ENCODE data around the gene NUP62.

NUP62 gene

DNA sequence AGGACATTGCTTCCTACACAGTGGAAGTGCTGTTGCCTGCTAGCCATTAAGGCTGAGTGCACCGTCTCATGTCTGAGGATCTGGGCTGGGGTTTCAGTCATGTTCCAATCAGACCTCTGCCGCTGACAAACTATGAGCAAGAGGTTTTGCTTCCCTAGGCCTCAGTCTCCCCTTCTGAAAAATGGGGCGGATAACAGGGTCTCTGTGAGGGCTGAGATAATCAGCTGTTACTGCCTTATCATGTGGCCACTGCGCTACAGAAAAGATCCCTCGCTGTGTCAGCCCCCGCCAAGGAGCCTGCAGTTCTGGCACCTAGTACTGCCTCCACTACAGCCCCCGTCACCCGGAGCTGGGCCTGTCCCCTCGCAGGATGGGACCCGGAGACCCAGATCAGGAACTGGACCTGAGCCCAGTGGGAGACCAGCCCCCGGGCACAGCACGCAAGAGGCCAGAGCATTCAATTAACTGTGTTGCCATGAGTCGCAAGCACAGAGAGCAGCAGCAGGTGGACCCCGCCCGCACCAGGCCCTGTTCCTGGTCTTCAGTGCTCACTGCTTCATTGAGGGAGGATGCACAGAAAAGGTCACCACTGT, 58.9 kb downstream of the NUP62 start:
- peak overlapping the region; percentile 73; the same call in 1 of the 2 replicates for H3K27ac ChIP-seq (ENCODE audit: low read depth, low read length)
- WGBS: 89% methylated on average over 15 of the region's 15 CpGs
- no peaks in the 10 kb centered on the region for H3K27me3 ChIP-seq (ENCODE audit: insufficient read depth, low read length)
- H3K36me3 ChIP-seq (ENCODE audit: insufficient read depth, low read length): peaks cover 4% of the 10 kb centered on the region; the same call in 1 of the 2 replicates
- H3K9ac ChIP-seq (ENCODE audit: low read depth, low read length): peak overlapping the region; percentile 64
- peak overlapping the region; percentile 58 for H3K4me3 ChIP-seq (ENCODE audit: low read length)
- H3K9me3 ChIP-seq (ENCODE audit: insufficient read depth, low read depth, low read length): no peaks in the 10 kb centered on the region
- H3K4me1 ChIP-seq (ENCODE audit: insufficient read depth, low read length): peaks cover 8% of the 10 kb centered on the region; the same call in 1 of the 2 replicates

DNA sequence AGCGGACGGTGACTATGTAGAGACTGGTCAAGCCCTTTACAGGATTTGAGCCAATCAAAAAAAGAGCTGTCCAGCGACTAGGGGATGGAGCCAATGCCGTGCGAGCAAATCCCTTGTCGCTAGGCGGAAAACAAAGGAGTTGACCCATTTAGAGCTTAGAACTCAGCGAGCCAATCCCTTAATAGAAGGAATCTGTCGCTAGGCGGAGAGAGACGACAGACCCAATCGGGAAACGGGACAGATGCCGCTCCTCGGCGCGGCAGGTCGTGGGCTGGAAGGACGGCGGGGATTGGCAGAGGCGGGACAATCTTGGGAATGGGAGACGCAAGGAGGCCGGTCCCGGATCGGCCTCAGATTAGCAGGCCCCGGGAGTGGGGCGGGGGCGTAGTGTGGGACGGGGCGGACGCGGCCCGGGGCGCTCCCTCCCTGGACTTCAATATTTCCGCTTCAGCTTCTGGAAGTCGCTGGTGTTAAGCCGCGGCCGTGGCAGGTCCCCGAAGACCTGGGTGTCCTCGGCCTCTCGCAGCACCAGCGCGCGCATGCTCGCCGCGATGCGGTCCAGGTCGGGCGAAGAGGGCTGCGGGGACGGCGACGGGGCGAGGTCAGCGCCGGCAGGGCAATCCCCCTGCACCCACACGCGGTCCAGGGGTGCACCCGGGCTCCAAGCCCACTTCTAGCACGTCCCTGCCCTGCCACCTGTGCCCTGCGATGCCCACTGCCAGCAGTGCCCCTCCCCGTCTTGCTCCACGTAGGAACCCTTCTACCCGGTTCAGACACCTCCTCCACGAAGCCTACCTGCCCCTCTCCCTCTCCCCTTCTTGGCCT, 59.6 kb downstream of the NUP62 start:
- Histone ChIP-seq H3K27me3 (ENCODE audit: insufficient read depth, low read length) (no peaks in the 10 kb centered on the region), H3K36me3 (ENCODE audit: insufficient read depth, low read length) (peaks cover 8% of the 10 kb centered on the region), H3K4me3 (ENCODE audit: low read length) (peak overlapping the region; percentile 58), H3K9ac (ENCODE audit: low read depth, low read length) (peak overlapping the region; percentile 64), H3K27ac (ENCODE audit: low read depth, low read length) (peak overlapping the region; percentile 73), H3K4me1 (ENCODE audit: insufficient read depth, low read length) (peaks cover 6% of the 10 kb centered on the region; the same call in 1 of the 2 replicates), H3K9me3 (ENCODE audit: insufficient read depth, low read depth, low read length) (no peaks in the 10 kb centered on the region)
- WGBS: 3% methylated on average over 67 of the region's 67 CpGs

DNA sequence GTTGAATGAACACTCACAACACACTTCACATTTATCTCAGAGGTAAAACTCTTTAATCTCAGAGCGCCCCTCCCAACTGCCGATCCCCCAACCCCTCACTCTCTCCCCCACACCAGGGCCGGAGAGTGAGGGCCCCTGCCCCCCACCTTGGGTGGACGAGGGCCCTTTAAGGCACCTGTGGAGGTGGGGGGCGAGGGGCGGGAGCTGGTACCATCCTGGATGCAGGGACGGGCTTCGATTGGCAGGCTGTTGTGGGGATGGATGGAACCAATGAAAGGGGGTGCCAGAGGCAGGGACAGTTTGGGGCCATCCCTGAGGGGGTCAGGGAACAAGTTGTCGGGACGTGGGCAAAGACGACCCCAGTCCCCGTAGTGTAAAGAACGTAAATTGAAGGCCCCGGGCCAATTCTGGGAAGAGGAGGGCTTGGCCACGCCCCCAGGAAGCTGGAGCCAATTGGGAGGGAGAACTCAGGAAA, 60.3 kb downstream of the NUP62 start:
- peak overlapping the region; percentile 21; the same call in 1 of the 2 replicates for H3K27ac ChIP-seq (ENCODE audit: low read depth, low read length)
- peak overlapping the region; percentile 53 for H3K4me3 ChIP-seq (ENCODE audit: low read length)
- H3K9me3 ChIP-seq (ENCODE audit: insufficient read depth, low read depth, low read length): no peaks in the 10 kb centered on the region
- 11% methylated on average over 15 of the region's 15 CpGs for WGBS
- H3K4me1 ChIP-seq (ENCODE audit: insufficient read depth, low read length): peaks cover 6% of the 10 kb centered on the region; the same call in 1 of the 2 replicates
- no peaks in the 10 kb centered on the region for H3K27me3 ChIP-seq (ENCODE audit: insufficient read depth, low read length)
- no peak overlapping the region for H3K9ac ChIP-seq (ENCODE audit: low read depth, low read length)
- peaks cover 15% of the 10 kb centered on the region for H3K36me3 ChIP-seq (ENCODE audit: insufficient read depth, low read length)

DNA sequence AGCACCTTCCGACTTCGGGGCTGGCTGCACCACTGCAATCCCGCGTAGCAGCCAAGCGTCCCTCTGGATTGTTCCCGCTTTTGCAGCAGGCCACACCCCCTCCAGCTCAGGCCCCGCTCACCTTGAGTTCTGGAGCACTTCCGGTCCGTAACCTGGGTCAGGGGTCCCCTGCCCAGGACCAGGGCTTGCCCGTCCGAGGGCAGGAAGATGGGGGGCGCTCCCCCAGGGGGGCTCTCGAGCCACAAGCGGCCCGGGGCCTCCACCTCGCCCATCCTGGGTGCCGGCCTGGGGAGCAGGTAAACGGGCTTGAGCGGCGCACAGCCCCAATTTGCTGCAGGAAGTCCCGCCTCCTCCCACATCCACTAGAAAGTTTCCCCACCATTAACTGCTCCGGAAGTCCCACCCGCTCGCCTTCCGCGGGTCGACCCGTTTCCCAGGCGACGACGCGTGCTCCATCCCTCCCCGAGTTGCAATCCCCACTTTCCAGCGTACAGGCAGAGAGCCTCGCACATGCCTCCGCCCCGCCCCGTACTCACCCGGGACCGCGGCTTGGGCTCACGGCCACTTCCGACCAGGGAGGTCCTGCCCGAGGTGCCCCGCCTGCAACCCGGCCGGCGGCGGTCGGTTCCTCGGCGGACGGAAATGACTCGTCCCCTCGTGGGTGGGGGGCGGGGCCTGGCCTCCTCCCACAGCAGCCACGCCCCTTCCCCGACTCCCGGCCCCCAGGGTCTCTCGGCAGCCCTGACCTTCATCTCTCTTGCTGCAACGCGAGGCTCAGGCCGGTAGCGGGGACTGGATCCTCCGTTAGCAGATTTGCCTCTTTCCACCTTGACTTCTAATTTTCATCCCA, 62.1 kb downstream of the NUP62 start, which contains the start of gene PNKP:
TSS of gene PNKP (minus strand) at position 644 of the 850 bp plus-strand sequence. CDS start at position 272, 372 bp downstream.
- Histone ChIP-seq H3K9me3 (ENCODE audit: insufficient read depth, low read depth, low read length) (no peaks in the 10 kb centered on the region), H3K27ac (ENCODE audit: low read depth, low read length) (peak within 1 kb of the TSS; percentile 92), H3K27me3 (ENCODE audit: insufficient read depth, low read length) (no peaks in the 10 kb centered on the region), H3K4me3 (ENCODE audit: low read length) (peak within 1 kb of the TSS; percentile 87), H3K4me1 (ENCODE audit: insufficient read depth, low read length) (peaks cover 6% of the 10 kb centered on the region; the same call in 1 of the 2 replicates), H3K9ac (ENCODE audit: low read depth, low read length) (peak within 1 kb of the TSS; percentile 80), H3K36me3 (ENCODE audit: insufficient read depth, low read length) (peaks cover 29% of the 10 kb centered on the region)
- WGBS: under 1% methylated on average over 65 of the region's 65 CpGs

DNA sequence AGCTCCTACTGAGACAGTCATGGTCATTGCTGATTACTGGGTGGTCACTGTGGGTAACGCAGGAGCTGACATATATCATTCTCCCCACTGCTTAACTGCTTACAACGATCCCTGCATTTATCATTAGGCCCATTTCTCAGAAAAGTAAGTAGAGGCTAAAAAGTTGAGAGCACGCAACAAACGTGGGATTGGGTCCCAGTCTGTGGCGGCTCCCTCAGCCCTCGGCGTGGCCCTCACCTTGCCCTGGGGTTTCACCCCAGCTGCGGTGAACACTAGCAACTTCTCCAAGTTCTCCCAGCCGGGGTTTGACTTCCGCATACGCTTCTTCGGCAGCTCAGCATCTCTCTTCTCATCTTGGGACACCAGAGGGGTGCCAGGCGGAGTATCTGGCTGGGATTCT, 64.4 kb downstream of the NUP62 start:
- H3K9me3 ChIP-seq (ENCODE audit: insufficient read depth, low read depth, low read length): no peaks in the 10 kb centered on the region
- no peaks in the 10 kb centered on the region for H3K27me3 ChIP-seq (ENCODE audit: insufficient read depth, low read length)
- H3K4me1 ChIP-seq (ENCODE audit: insufficient read depth, low read length): 0 out of 2 replicates have a peak, but pooled peaks cover 2% of the 10 kb centered on the region
- no peak overlapping the region for H3K4me3 ChIP-seq (ENCODE audit: low read length)
- 95% methylated on average over 13 of the region's 13 CpGs for WGBS
- no peak overlapping the region for H3K9ac ChIP-seq (ENCODE audit: low read depth, low read length)
- H3K27ac ChIP-seq (ENCODE audit: low read depth, low read length): no peak overlapping the region
- H3K36me3 ChIP-seq (ENCODE audit: insufficient read depth, low read length): peaks cover 46% of the 10 kb centered on the region

DNA sequence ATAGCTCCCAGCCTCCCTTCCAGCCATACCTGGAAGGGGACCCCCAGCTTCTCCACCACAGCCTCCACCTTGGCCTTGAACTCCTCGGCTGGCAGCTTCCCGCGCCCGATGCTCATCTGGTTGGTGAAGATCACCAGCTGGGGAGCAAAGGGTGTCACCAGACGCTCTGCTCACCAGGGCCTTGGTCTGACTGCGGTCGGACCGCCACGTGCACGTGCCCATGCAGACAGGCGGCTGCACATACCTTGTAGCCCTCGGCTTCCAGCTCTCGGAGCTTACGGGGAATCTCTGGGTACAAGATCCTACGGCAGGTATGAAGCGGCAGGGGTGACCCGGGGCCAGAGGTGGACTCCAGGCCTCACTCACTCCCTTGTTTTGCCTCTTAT, 65.4 kb downstream of the NUP62 start:
- H3K9me3 ChIP-seq (ENCODE audit: insufficient read depth, low read depth, low read length): no peaks in the 10 kb centered on the region
- H3K36me3 ChIP-seq (ENCODE audit: insufficient read depth, low read length): peaks cover 53% of the 10 kb centered on the region
- no peak overlapping the region for H3K27ac ChIP-seq (ENCODE audit: low read depth, low read length)
- H3K9ac ChIP-seq (ENCODE audit: low read depth, low read length): no peak overlapping the region
- no peak overlapping the region for H3K4me3 ChIP-seq (ENCODE audit: low read length)
- WGBS: 96% methylated on average over 17 of the region's 17 CpGs
- H3K4me1 ChIP-seq (ENCODE audit: insufficient read depth, low read length): 0 out of 2 replicates have a peak, but pooled peaks cover 2% of the 10 kb centered on the region
- no peaks in the 10 kb centered on the region for H3K27me3 ChIP-seq (ENCODE audit: insufficient read depth, low read length)

DNA sequence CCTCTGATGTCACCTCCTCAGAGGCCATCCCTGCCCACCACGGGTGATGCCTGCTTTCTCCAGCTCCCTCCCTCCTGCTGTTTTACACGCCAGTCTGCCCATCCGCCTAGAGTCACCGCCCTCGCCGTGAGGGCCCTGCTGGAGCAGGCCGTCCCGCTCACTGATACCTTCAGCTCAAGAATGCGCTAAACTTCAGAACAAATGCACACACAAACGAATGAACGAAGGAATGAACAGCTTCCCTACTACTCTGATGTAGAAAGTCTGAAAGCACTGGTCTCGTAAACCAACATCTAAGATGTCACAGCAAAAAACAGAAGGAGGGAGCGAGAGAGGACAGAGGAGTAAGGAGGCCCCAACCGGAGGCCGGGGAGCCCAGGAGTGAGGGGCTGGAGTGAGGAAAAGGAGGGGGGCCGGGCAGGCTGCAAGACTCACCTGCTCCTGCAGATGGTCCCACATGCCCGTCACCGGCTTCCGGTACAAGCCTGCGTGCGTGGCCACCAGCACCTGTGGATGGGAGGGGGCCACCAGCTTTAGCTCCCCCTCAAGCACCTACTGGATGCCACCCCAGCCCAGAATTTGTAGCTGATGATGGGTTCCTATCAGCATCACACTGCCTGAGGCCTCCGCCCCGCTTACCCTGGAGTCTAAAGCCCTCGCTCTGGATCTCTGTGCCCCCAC, 65.9 kb downstream of the NUP62 start:
- Histone ChIP-seq H3K9ac (ENCODE audit: low read depth, low read length) (no peak overlapping the region), H3K4me1 (ENCODE audit: insufficient read depth, low read length) (0 out of 2 replicates have a peak, but pooled peaks cover 2% of the 10 kb centered on the region), H3K27me3 (ENCODE audit: insufficient read depth, low read length) (no peaks in the 10 kb centered on the region), H3K36me3 (ENCODE audit: insufficient read depth, low read length) (peaks cover 58% of the 10 kb centered on the region), H3K9me3 (ENCODE audit: insufficient read depth, low read depth, low read length) (no peaks in the 10 kb centered on the region), H3K4me3 (ENCODE audit: low read length) (no peak overlapping the region), H3K27ac (ENCODE audit: low read depth, low read length) (no peak overlapping the region)
- WGBS: 91% methylated on average over 24 of the region's 24 CpGs

DNA sequence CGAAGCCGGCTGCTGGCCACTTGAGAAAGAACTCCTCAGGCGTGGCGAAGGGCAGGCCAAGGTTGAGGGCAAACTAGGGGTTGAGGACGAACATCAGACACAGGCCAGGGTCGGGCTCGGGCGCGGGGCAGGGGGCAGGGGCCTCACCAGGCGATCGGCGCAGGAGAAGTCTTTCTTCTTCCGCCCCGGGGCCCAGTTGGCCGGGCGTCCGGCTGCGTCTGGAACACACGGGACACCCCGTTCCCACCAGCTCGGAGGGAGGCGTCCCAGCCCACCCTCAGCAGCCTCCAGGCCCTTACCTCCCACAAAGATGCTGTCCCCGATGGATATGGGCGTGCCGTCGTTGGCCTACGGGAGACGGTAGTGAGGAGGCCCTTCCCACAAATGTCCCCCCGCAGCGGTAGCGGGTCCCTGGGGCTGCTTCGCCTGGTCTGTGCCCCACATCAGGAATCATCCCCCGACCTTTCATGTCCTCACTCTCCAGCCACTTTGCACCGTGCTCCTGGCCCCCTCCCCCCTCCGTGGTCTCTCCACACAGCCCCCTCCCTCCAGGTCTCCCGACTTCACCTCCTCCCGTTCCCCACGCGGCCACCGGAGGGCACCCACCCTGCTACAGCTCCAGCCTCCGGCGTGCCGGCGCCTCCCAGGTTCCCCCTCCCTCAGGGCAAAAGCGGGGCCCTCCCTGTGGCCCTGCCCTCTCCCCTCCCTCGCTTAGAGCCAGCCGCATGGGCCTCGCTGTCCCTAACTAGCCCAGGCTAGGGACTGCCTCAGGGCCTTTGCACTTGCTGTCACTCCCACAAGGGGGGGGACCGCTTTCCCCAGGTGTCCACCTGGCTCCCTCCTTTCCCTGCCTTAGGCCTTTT, 66.7 kb downstream of the NUP62 start:
- 79% methylated on average over 49 of the region's 49 CpGs for WGBS
- 0 out of 2 replicates have a peak, but pooled peaks cover under 1% of the 10 kb centered on the region for H3K4me1 ChIP-seq (ENCODE audit: insufficient read depth, low read length)
- H3K27me3 ChIP-seq (ENCODE audit: insufficient read depth, low read length): no peaks in the 10 kb centered on the region
- no peak overlapping the region for H3K9ac ChIP-seq (ENCODE audit: low read depth, low read length)
- no peaks in the 10 kb centered on the region for H3K9me3 ChIP-seq (ENCODE audit: insufficient read depth, low read depth, low read length)
- no peak overlapping the region for H3K4me3 ChIP-seq (ENCODE audit: low read length)
- H3K36me3 ChIP-seq (ENCODE audit: insufficient read depth, low read length): peaks cover 64% of the 10 kb centered on the region
- 0 out of 2 replicates have a peak overlapping the region, but pooled peaks have one; percentile 29 for H3K27ac ChIP-seq (ENCODE audit: low read depth, low read length)

DNA sequence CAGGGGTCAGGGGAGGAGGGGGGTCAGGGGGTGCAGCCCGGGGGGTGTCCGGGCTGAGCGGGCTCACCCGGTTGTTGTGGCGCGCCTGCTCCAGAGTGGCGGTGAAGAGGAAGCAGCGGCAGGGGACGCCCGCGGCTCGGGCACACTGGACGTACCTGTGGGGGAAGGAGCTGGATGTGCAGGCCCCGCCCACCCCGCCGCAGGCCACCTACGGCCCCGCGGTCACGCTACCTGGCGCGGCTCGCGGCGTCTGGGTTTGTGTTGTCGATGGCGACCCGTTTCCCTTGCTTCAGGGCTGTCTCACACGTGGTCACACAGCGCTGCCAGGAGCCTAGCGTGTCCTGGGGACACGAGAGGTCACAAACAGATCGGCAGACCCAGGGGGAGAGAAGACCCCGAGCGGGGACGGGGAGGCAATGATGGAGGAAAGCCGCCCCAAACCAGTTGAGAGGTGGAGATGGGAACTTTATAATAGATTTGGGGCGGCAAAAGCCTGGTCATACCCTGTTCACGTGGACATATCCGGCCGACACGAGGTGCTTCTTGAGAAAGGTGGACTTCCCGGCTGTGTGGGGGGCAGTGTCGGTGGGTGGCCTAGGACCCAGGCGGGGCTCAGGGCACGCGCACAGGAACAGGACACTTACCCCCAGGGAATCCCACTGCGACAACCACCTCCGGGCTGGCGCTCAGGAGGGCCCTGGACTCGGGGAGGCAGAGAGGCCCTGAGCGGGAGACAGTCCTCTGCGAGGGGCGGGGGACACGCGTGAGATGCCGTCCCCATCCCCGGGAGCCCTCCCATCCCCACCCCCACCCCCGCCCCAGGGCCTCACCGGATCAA, 67.5 kb downstream of the NUP62 start:
- Histone ChIP-seq H3K4me3 (ENCODE audit: low read length) (no peak overlapping the region), H3K9me3 (ENCODE audit: insufficient read depth, low read depth, low read length) (no peaks in the 10 kb centered on the region), H3K36me3 (ENCODE audit: insufficient read depth, low read length) (peaks cover 72% of the 10 kb centered on the region), H3K27ac (ENCODE audit: low read depth, low read length) (no peak overlapping the region; the same call in 1 of the 2 replicates), H3K4me1 (ENCODE audit: insufficient read depth, low read length) (no peaks in the 10 kb centered on the region), H3K9ac (ENCODE audit: low read depth, low read length) (no peak overlapping the region), H3K27me3 (ENCODE audit: insufficient read depth, low read length) (no peaks in the 10 kb centered on the region)
- 91% methylated on average over 59 of the region's 60 CpGs for WGBS
